Neural progenitor cell (in vitro differentiated cells): ENCODE results near the gene F7. TPM values are rescaled to one million over a fixed set of nuclear protein-coding genes. Genes with fewer than 3 reads are reported as not detected.

Source experiments
- DNase-seq: peaks from one replicate; pipeline ENCODE4 v3.0.0-alpha.2; 2016; ENCODE audit warnings: low spot score
- H2AFZ ChIP-seq: fragments of 200-600 bp; sonication (generic); replicated peaks from 2 replicates; pipeline ENCODE4 v1.6.1; 2016; ENCODE audit warnings: antibody characterized with exemption
- H3F3A ChIP-seq: fragments of 200-600 bp; sonication (generic); 2 replicates; pipeline ENCODE4 v1.6.1; 2016; ENCODE audit warnings: antibody characterized with exemption, low read depth
- H3K27ac ChIP-seq: fragments of 200-600 bp; sonication (generic); 2 replicates; pipeline ENCODE4 v1.5.1; 2016; ENCODE audit warnings: mild to moderate bottlenecking
- H3K27me3 ChIP-seq: fragments of 200-600 bp; sonication (generic); 2 replicates; pipeline ENCODE4 v1.6.1; 2016; ENCODE audit warnings: mild to moderate bottlenecking, moderate library complexity
- H3K36me3 ChIP-seq: fragments of 200-600 bp; sonication (generic); 2 replicates; pipeline ENCODE4 v1.5.1; 2016
- H3K4me1 ChIP-seq: fragments of 200-600 bp; sonication (generic); 2 replicates; pipeline ENCODE4 v1.6.1; 2016; ENCODE audit warnings: mixed run types
- H3K4me2 ChIP-seq: fragments of 200-600 bp; sonication (generic); 2 replicates; pipeline ENCODE4 v1.6.1; 2016
- H3K4me3 ChIP-seq: fragments of 200-600 bp; sonication (generic); 2 replicates; pipeline ENCODE4 v1.5.1; 2016
- H3K79me2 ChIP-seq: fragments of 200-600 bp; sonication (generic); 2 replicates; pipeline ENCODE4 v1.6.1; 2016; ENCODE audit warnings: low read depth
- H3K9ac ChIP-seq: fragments of 200-600 bp; sonication (generic); 2 replicates; pipeline ENCODE4 v1.6.1; 2016
- H3K9me3 ChIP-seq: fragments of 200-600 bp; sonication (generic); 2 replicates; pipeline ENCODE4 v1.5.1; 2016; ENCODE audit warnings: low read depth
- H4K20me1 ChIP-seq: fragments of 200-600 bp; sonication (generic); 2 replicates; pipeline ENCODE4 v1.6.1; 2016; ENCODE audit warnings: low read depth
- H3K27ac Mint-ChIP-seq: 3 replicates; pipeline ENCODE4 v1.8.0; 2021; ENCODE audit warnings: mixed read lengths
- H3K27me3 Mint-ChIP-seq: 2 replicates; pipeline ENCODE4 v1.8.0; 2022; ENCODE audit warnings: low read depth, mild to moderate bottlenecking, inconsistent platforms, moderate library complexity, mixed read lengths; ENCODE audit not compliant: insufficient read depth
- H3K36me3 Mint-ChIP-seq: 3 replicates; pipeline ENCODE4 v1.8.0; 2021; ENCODE audit warnings: mixed read lengths
- H3K4me1 Mint-ChIP-seq: 3 replicates; pipeline ENCODE4 v1.8.0; 2021; ENCODE audit warnings: mixed read lengths
- H3K4me3 Mint-ChIP-seq: 3 replicates; pipeline ENCODE4 v1.8.0; 2021; ENCODE audit warnings: mild to moderate bottlenecking, moderate library complexity, mixed read lengths
- H3K9me3 Mint-ChIP-seq: 3 replicates; pipeline ENCODE4 v1.8.0; 2020; ENCODE audit warnings: mixed read lengths
- EZH2 ChIP-seq: fragments of 200-600 bp; sonication (generic); IDR thresholded peaks from 2 replicates; pipeline ENCODE4 v1.6.1; 2017; ENCODE audit warnings: antibody characterized with exemption, mild to moderate bottlenecking, moderate library complexity
- EZH2phosphoT487 ChIP-seq: fragments of 200-600 bp; sonication (generic); IDR thresholded peaks from 2 replicates; pipeline ENCODE4 v1.6.1; 2017; ENCODE audit warnings: antibody characterized with exemption
- total RNA-seq: library from RNA; depleted of rRNA; stranded (reverse); fragments of >200 nt; gene quantifications from 2 replicates; pipeline ENCODE4 v1.2.3, GENCODE V29; 2015; ENCODE audit warnings: low replicate concordance
- TF ChIP-seq, protein P1 (sequence below): fragments of 200-600 bp; sonication (generic); IDR thresholded peaks from 2 replicates; pipeline ENCODE4 v1.5.1; 2017; ENCODE audit warnings: antibody characterized with exemption, mild to moderate bottlenecking

Gene F7
- total RNA-seq, 1 donor from 2014 or later, result not detected

DNA sequence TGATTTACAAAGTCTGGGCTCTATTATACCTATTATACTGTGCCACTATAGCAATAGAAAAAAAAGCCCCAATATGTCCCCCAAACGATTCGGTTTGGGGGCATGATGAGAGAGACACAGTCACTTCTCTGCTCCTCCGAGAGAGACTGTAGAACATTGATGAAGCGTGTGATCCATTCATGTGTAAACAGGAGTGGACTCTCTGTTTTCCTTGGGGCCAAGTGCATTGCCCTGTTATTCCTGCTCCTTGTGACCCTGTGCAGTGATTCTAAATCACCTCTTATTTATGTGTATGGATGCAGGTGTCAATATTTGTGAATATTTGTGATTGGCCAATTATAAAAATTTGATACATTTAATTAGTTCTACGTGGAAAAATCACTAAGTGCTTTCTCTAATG lies 34.0 kb downstream of the F7 start:
- TF ChIP-seq EZH2phosphoT487 (no peak), EZH2 (no peak)
- H4K20me1 ChIP-seq, result no peaks in the 10 kb centered on the region
- Mint-ChIP-seq H3K9me3 (no peaks in the 10 kb centered on the region), H3K27me3 (no peaks in the 10 kb centered on the region), H3K4me3 (no peak overlapping the region), H3K27ac (no peak overlapping the region), H3K36me3 (no peaks in the 10 kb centered on the region), H3K4me1 (peaks cover 4% of the 10 kb centered on the region)
- peaks cover 36% of the 10 kb centered on the region for H3K4me1 ChIP-seq
- DNase-seq, result no peak
- no peaks in the 10 kb centered on the region for H3K27me3 ChIP-seq
- H3K4me2 ChIP-seq, result no peak overlapping the region
- H3K27ac ChIP-seq, result no peak overlapping the region
- no peaks in the 10 kb centered on the region for H3K36me3 ChIP-seq
- no peaks in the 10 kb centered on the region for H3K79me2 ChIP-seq
- no peaks in the 10 kb centered on the region for H3K9me3 ChIP-seq
- H3K9ac ChIP-seq, result no peak overlapping the region
- no peak overlapping the region for H3K4me3 ChIP-seq
- no peak overlapping the region for H2AFZ ChIP-seq
- peaks cover 33% of the 10 kb centered on the region for H3F3A ChIP-seq

DNA sequence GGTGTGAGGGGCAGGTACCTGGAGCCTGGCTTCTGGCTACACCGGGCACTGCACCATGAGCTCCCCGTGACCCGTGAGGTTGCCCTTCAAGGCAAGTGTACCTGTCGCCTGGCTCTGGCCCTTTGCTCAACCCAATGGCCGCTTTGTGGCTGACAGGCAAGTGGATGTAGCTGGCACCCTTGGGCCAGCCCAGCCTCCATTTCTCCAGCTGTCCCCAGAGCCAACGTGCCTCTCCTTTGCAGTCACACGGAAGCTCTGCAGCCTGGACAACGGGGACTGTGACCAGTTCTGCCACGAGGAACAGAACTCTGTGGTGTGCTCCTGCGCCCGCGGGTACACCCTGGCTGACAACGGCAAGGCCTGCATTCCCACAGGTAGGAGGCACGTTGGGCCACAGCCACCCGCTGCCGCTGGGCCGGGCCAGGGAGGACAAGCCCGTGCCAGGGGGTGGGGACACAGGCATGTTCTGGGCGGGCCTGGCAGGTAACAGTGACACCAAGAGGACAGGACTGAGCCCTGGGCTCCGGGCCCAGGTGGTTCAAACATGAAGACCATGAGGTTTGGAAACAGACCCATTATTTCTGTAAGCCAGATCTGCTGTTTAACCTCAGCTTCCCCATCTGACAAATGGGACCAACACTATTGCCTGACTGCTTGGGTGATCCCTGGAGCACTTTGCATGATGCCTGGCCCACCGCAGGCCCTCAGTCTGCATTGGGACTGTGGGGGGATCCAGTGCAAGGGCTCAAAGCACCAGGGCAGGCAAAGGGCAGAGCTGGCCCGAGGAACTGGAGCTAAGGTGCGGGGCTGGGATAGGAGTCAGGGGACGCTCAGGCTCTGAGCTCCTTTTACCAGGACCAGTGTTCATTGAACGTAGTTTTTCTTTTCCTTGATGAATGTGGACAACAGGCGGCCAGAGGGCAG lies 35.3 kb downstream of the F7 start:
- H3K4me3 ChIP-seq, result no peak overlapping the region
- Mint-ChIP-seq H3K4me3 (no peak overlapping the region), H3K4me1 (peaks cover 4% of the 10 kb centered on the region), H3K27ac (no peak overlapping the region), H3K9me3 (no peaks in the 10 kb centered on the region), H3K36me3 (no peaks in the 10 kb centered on the region), H3K27me3 (peaks cover 4% of the 10 kb centered on the region)
- H3K36me3 ChIP-seq, result no peaks in the 10 kb centered on the region
- peaks cover 32% of the 10 kb centered on the region for H3K4me1 ChIP-seq
- H3K27me3 ChIP-seq, result no peaks in the 10 kb centered on the region
- peaks cover 22% of the 10 kb centered on the region for H3F3A ChIP-seq
- H3K27ac ChIP-seq, result no peak overlapping the region
- H2AFZ ChIP-seq, result no peak overlapping the region
- no peaks in the 10 kb centered on the region for H3K79me2 ChIP-seq
- TF ChIP-seq, protein P1, sequence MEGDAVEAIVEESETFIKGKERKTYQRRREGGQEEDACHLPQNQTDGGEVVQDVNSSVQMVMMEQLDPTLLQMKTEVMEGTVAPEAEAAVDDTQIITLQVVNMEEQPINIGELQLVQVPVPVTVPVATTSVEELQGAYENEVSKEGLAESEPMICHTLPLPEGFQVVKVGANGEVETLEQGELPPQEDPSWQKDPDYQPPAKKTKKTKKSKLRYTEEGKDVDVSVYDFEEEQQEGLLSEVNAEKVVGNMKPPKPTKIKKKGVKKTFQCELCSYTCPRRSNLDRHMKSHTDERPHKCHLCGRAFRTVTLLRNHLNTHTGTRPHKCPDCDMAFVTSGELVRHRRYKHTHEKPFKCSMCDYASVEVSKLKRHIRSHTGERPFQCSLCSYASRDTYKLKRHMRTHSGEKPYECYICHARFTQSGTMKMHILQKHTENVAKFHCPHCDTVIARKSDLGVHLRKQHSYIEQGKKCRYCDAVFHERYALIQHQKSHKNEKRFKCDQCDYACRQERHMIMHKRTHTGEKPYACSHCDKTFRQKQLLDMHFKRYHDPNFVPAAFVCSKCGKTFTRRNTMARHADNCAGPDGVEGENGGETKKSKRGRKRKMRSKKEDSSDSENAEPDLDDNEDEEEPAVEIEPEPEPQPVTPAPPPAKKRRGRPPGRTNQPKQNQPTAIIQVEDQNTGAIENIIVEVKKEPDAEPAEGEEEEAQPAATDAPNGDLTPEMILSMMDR, result no peak
- TF ChIP-seq EZH2 (no peak), EZH2phosphoT487 (no peak)
- no peaks in the 10 kb centered on the region for H3K9me3 ChIP-seq
- no peak for DNase-seq
- no peak overlapping the region for H3K4me2 ChIP-seq
- H4K20me1 ChIP-seq, result no peaks in the 10 kb centered on the region
- no peak overlapping the region for H3K9ac ChIP-seq

DNA sequence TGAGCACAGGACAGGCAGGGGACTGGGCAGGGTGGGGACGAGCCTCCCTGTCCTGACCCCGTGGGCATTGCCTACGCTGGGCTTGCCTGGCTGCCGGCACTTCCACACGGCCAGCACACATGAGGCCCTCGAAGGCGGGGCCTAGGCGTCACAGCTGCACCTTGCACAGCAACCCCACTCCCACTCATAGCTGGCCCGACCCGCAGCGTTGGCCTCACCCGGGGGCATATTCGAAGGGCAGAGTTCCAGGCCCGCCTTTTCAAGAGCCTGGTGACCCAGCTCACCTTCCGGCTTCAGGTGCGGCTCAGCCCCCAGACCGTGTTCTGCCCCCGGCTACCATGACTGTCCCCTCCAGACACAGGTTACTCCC lies 36.0 kb downstream of the F7 start:
- H3K79me2 ChIP-seq, result no peaks in the 10 kb centered on the region
- Mint-ChIP-seq H3K4me1 (peaks cover 4% of the 10 kb centered on the region), H3K9me3 (no peaks in the 10 kb centered on the region), H3K27me3 (peaks cover 4% of the 10 kb centered on the region), H3K36me3 (no peaks in the 10 kb centered on the region), H3K27ac (no peak overlapping the region), H3K4me3 (no peak overlapping the region)
- no peaks in the 10 kb centered on the region for H3K36me3 ChIP-seq
- no peak overlapping the region for H3K9ac ChIP-seq
- H3K4me3 ChIP-seq, result no peak overlapping the region
- no peak for DNase-seq
- TF ChIP-seq EZH2phosphoT487, result no peak
- no peak overlapping the region for H3K4me2 ChIP-seq
- H3K27ac ChIP-seq, result no peak overlapping the region
- no peaks in the 10 kb centered on the region for H3K27me3 ChIP-seq
- H2AFZ ChIP-seq, result no peak overlapping the region
- H3K9me3 ChIP-seq, result no peaks in the 10 kb centered on the region
- H3F3A ChIP-seq, result peaks cover 20% of the 10 kb centered on the region
- H4K20me1 ChIP-seq, result no peaks in the 10 kb centered on the region
- peaks cover 32% of the 10 kb centered on the region for H3K4me1 ChIP-seq

DNA sequence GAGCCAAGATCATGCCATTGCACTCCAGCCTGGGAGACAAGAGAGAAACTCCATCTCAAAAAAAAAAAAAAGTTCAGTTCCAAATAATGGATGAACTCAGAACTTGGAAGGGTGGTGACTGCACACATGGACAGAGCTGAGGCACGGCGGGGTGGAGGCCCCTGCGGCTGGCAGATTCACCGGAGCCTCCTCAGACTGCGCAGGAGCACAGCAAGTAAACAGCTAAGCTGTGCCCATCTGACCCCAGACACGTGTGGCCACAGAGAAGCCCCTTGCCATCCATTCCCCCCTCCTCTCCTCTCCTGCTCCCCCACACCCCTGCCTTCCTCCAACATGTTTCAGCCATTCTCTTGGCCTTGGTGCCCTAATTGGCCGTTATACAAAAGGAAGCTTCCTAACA lies 37.3 kb downstream of the F7 start:
- H3K4me1 Mint-ChIP-seq, result peaks cover 4% of the 10 kb centered on the region
- Histone ChIP-seq H3K4me3 (no peak overlapping the region), H3K4me2 (no peak overlapping the region), H3F3A (peaks cover 9% of the 10 kb centered on the region), H4K20me1 (no peaks in the 10 kb centered on the region), H3K36me3 (no peaks in the 10 kb centered on the region), H3K27ac (no peak overlapping the region), H3K4me1 (peaks cover 22% of the 10 kb centered on the region), H3K27me3 (no peaks in the 10 kb centered on the region), H3K9me3 (no peaks in the 10 kb centered on the region), H2AFZ (no peak overlapping the region), H3K79me2 (no peaks in the 10 kb centered on the region), H3K9ac (no peak overlapping the region)
- H3K36me3 Mint-ChIP-seq, result no peaks in the 10 kb centered on the region
- TF ChIP-seq, protein P1, result no peak
- TF ChIP-seq EZH2phosphoT487, result no peak
- no peak for TF ChIP-seq EZH2
- H3K27ac Mint-ChIP-seq, result no peak overlapping the region
- DNase-seq, result no peak
- H3K27me3 Mint-ChIP-seq, result peaks cover 4% of the 10 kb centered on the region
- no peaks in the 10 kb centered on the region for H3K9me3 Mint-ChIP-seq
- H3K4me3 Mint-ChIP-seq, result no peak overlapping the region
